ENCODE measurements around the gene LDB2. TPM values are rescaled to one million over a fixed set of nuclear protein-coding genes. Genes with fewer than 3 reads are reported as not detected.

Gene LDB2
- total RNA-seq, 1 donor from 2014 or later: not detected

- Mint-ChIP-seq H3K36me3 (ENCODE audit: insufficient read depth) (no peaks in the 10 kb centered on the region), H3K9me3 (ENCODE audit: low read depth) (no peaks in the 10 kb centered on the region), H3K27me3 (peaks cover 25% of the 10 kb centered on the region), H3K4me3 (ENCODE audit: low read depth) (no peak overlapping the region), H3K27ac (no peak overlapping the region), H3K4me1 (ENCODE audit: low read depth) (peaks cover 12% of the 10 kb centered on the region)
- no peak for DNase-seq (ENCODE audit: low spot score, unreplicated experiment)
- TF ChIP-seq, protein P1, sequence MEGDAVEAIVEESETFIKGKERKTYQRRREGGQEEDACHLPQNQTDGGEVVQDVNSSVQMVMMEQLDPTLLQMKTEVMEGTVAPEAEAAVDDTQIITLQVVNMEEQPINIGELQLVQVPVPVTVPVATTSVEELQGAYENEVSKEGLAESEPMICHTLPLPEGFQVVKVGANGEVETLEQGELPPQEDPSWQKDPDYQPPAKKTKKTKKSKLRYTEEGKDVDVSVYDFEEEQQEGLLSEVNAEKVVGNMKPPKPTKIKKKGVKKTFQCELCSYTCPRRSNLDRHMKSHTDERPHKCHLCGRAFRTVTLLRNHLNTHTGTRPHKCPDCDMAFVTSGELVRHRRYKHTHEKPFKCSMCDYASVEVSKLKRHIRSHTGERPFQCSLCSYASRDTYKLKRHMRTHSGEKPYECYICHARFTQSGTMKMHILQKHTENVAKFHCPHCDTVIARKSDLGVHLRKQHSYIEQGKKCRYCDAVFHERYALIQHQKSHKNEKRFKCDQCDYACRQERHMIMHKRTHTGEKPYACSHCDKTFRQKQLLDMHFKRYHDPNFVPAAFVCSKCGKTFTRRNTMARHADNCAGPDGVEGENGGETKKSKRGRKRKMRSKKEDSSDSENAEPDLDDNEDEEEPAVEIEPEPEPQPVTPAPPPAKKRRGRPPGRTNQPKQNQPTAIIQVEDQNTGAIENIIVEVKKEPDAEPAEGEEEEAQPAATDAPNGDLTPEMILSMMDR (IDR thresholded peaks at IDR 0.05; ENCODE audit: unreplicated experiment): no peak
These were observed 107.0 kb downstream of the LDB2 start for GRCh38 chr4:16791460-16791859.

GRCh38 chr4:16790508-16790907 lies 107.9 kb downstream of the LDB2 start:
- Mint-ChIP-seq H3K27me3 (peaks cover 34% of the 10 kb centered on the region), H3K4me3 (ENCODE audit: low read depth) (no peak overlapping the region), H3K9me3 (ENCODE audit: low read depth) (no peaks in the 10 kb centered on the region), H3K36me3 (ENCODE audit: insufficient read depth) (no peaks in the 10 kb centered on the region), H3K4me1 (ENCODE audit: low read depth) (peaks cover 12% of the 10 kb centered on the region), H3K27ac (no peak overlapping the region)
- TF ChIP-seq, protein P1 (IDR thresholded peaks at IDR 0.05; ENCODE audit: unreplicated experiment): no peak
- no peak for DNase-seq (ENCODE audit: low spot score, unreplicated experiment)

DNA sequence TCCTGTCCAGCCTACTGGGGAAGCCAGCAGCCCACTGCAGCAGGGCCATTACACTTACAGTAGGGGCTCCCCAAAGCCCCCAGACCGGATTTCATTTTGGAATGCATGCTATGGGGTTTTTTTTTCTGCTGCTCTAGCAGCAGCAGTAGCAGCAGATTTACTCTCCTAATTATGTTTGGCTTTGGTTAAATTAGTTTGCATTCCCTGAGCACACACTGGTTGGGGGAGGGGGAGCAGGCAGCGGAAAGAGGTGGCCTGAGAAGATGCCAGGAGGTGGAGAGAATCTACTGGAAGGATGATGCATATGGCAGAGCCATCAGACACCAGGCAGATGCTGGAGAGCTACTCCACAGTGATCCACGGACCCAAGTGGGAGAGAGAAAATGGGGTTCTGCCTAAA lies 109.6 kb downstream of the LDB2 start:
- Mint-ChIP-seq H3K27ac (no peak overlapping the region), H3K4me3 (ENCODE audit: low read depth) (no peak overlapping the region), H3K36me3 (ENCODE audit: insufficient read depth) (no peaks in the 10 kb centered on the region), H3K4me1 (ENCODE audit: low read depth) (peaks cover 12% of the 10 kb centered on the region), H3K9me3 (ENCODE audit: low read depth) (no peaks in the 10 kb centered on the region), H3K27me3 (peaks cover 35% of the 10 kb centered on the region)
- DNase-seq (ENCODE audit: low spot score, unreplicated experiment): no peak
- TF ChIP-seq, protein P1 (IDR thresholded peaks at IDR 0.05; ENCODE audit: unreplicated experiment): no peak

DNA sequence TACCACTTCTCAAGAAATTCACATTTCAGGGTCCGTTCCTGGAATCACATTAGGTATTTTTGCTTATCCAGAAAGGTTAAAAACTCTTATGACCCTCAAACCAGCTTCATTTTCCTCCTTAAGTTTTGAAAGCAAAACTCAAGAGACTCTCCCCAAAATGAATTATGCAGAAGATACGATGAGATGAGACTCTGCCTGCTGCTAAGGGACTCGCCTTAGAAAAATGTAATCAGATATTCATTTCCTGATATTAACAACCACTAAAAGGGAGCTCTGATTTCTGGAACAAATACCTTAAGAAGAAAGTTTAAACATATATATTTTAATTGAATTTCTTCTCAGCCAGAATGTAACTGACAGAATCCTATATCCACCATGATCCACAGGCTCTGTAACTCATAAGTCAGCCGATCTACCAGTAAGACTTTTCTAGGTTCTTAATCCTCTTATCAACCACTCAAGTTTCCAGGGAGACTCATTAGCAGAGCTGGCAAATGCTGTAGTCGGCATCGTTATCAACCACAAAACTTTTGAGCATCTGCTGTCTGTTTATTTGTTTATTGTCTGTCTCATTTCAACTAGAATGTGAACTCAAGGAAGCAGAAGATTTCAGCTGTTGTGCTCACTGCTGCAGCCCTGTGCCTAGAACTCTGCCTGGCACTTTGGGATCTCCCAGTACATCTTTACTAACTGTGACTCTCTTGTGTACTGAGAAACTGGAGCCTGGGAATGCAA lies 112.5 kb downstream of the LDB2 start:
- no peak for DNase-seq (ENCODE audit: low spot score, unreplicated experiment)
- H3K4me3 Mint-ChIP-seq (ENCODE audit: low read depth): no peak overlapping the region
- no peak overlapping the region for H3K27ac Mint-ChIP-seq
- TF ChIP-seq, protein P1 (IDR thresholded peaks at IDR 0.05; ENCODE audit: unreplicated experiment): no peak
- peaks cover 10% of the 10 kb centered on the region for H3K4me1 Mint-ChIP-seq (ENCODE audit: low read depth)
- H3K9me3 Mint-ChIP-seq (ENCODE audit: low read depth): no peaks in the 10 kb centered on the region
- no peaks in the 10 kb centered on the region for H3K36me3 Mint-ChIP-seq (ENCODE audit: insufficient read depth)
- peaks cover 24% of the 10 kb centered on the region for H3K27me3 Mint-ChIP-seq

DNA sequence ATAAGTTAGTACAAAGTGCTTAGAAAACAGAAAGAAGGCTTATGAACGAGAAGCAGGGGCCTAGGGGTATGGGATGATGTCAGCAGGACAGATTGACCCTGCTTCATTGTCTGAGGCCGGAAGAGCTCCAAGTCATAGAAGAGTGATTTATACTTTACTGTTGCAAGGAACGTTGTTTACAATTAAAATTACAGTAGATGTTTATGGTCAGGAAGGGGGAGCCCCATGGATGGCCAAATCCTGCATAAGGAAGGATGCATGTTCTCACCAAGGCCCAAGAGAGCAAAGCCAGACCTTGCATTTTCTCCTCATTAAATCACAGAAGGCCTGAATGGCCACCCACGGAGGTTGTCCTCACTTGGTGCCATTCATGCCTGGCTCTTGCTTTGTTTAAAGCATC lies 115.3 kb downstream of the LDB2 start:
- no peak for DNase-seq (ENCODE audit: low spot score, unreplicated experiment)
- H3K27me3 Mint-ChIP-seq: peaks cover 27% of the 10 kb centered on the region
- H3K4me3 Mint-ChIP-seq (ENCODE audit: low read depth): no peak overlapping the region

More for the DNA sequence above, 115.3 kb downstream of the LDB2 start:
- Mint-ChIP-seq H3K4me1 (ENCODE audit: low read depth) (peaks cover under 1% of the 10 kb centered on the region), H3K9me3 (ENCODE audit: low read depth) (no peaks in the 10 kb centered on the region), H3K27ac (no peak overlapping the region), H3K36me3 (ENCODE audit: insufficient read depth) (no peaks in the 10 kb centered on the region)
- TF ChIP-seq, protein P1 (IDR thresholded peaks at IDR 0.05; ENCODE audit: unreplicated experiment): no peak

Data from progenitor cell of endocrine pancreas (in vitro differentiated cells).